Muscle of arm (tissue), 12 donors: Measurements from ENCODE around the gene ECHDC3. TPM values are rescaled to one million over a fixed set of nuclear protein-coding genes. Genes with fewer than 3 reads are reported as not detected.
"Not testable (repeated sequence)": the region's sequence is repeated elsewhere in the genome, so short reads cannot be mapped to it uniquely, and the experiment has no call there.

Source experiments
- DNase-seq: peaks from one replicate; pipeline ENCODE4 v3.0.0-alpha.2; 2013
- polyA plus RNA-seq, 12 donors: library from polyadenylated mRNA; unstranded; fragments of 120-200 nt; gene quantifications; one replicate each; pipeline ENCODE4 v1.2.1, GENCODE V29; 2013; ENCODE audit not compliant: insufficient read length in 12 of 12

Gene ECHDC3
- polyA plus RNA-seq, 12 donors: 4.0 to 10.0 (median 6.8) TPM; not detected in 2

GRCh38 chr10:11713963-11714362, 28.2 kb upstream of the ECHDC3 start:
- no peak for DNase-seq

- no peak for DNase-seq
These were observed 27.3 kb upstream of the ECHDC3 start for GRCh38 chr10:11714750-11715365.

- DNase-seq: no peak
These were observed 26.2 kb upstream of the ECHDC3 start for GRCh38 chr10:11715815-11716494.

GRCh38 chr10:11716686-11717085, 25.5 kb upstream of the ECHDC3 start:
- no peak for DNase-seq

GRCh38 chr10:11719496-11720259, 22.5 kb upstream of the ECHDC3 start:
- no peak for DNase-seq

GRCh38 chr10:11720260-11720741, 21.9 kb upstream of the ECHDC3 start:
- DNase-seq: no peak

- no peak for DNase-seq
These were observed 20.4 kb upstream of the ECHDC3 start for GRCh38 chr10:11721806-11722205.

GRCh38 chr10:11723359-11723758, 18.8 kb upstream of the ECHDC3 start:
- no peak for DNase-seq

GRCh38 chr10:11724938-11725776, 17.0 kb upstream of the ECHDC3 start:
- DNase-seq: peak; percentile 43

GRCh38 chr10:11725912-11726311, 16.3 kb upstream of the ECHDC3 start:
- DNase-seq: no peak

- DNase-seq: no peak
These were observed 14.6 kb upstream of the ECHDC3 start for GRCh38 chr10:11727563-11727962.

GRCh38 chr10:11728353-11728752, 13.8 kb upstream of the ECHDC3 start:
- no peak for DNase-seq

GRCh38 chr10:11729790-11730315, 12.3 kb upstream of the ECHDC3 start:
- no peak for DNase-seq

- DNase-seq: no peak
These were observed 11.4 kb upstream of the ECHDC3 start for GRCh38 chr10:11730779-11731178.

- not testable (repeated sequence) for DNase-seq
These were observed 5.4 kb upstream of the ECHDC3 start for GRCh38 chr10:11736767-11737166.

- DNase-seq: not testable (repeated sequence)
These were observed 4.7 kb upstream of the ECHDC3 start for GRCh38 chr10:11737258-11738032.

- DNase-seq: no peak
These were observed 1.3 kb upstream of the ECHDC3 start for GRCh38 chr10:11740907-11741306.

GRCh38 chr10:11741608-11742007, 574 bp upstream of the ECHDC3 start:
- no peak for DNase-seq

GRCh38 chr10:11742779-11743298, 657 bp downstream of the ECHDC3 start:
- DNase-seq: no peak
